Choroid plexus epithelial cell (primary cell): Measurements from ENCODE around the gene IL4I1.

Source experiments
- DNase-seq: peaks from one replicate; pipeline ENCODE4 v3.0.0-alpha.2; 2010; ENCODE audit warnings: low read depth
- H3K4me3 ChIP-seq: 2 replicates; pipeline ENCODE4 v1.5.1; 2011; ENCODE audit warnings: low read depth, mild to moderate bottlenecking, control low read depth, low read length, moderate library complexity
- TF ChIP-seq, protein P1 (sequence below): conservative IDR thresholded peaks from 2 replicates; pipeline ENCODE4 v1.5.1; 2011; ENCODE audit warnings: low read depth, mild to moderate bottlenecking, control low read depth, inconsistent platforms, low read length, moderate library complexity

The IL4I1 gene

DNA sequence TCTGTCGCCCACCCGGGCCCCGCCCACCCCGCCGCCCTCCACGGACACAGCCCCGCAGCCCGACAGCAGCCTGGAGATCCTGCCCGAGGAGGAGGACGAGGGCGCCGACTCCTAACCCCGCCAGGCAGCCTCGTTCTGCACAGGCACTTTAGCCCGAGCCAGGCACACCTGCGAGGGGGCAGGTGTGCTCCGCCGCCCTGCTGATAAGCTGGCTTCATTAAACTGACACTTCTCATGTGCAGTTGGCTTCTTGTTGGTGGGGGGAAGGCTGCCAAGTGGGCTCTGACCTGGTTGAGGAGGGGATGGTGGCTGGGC is 8.2 kb downstream of the IL4I1 start:
- TF ChIP-seq, protein P1, sequence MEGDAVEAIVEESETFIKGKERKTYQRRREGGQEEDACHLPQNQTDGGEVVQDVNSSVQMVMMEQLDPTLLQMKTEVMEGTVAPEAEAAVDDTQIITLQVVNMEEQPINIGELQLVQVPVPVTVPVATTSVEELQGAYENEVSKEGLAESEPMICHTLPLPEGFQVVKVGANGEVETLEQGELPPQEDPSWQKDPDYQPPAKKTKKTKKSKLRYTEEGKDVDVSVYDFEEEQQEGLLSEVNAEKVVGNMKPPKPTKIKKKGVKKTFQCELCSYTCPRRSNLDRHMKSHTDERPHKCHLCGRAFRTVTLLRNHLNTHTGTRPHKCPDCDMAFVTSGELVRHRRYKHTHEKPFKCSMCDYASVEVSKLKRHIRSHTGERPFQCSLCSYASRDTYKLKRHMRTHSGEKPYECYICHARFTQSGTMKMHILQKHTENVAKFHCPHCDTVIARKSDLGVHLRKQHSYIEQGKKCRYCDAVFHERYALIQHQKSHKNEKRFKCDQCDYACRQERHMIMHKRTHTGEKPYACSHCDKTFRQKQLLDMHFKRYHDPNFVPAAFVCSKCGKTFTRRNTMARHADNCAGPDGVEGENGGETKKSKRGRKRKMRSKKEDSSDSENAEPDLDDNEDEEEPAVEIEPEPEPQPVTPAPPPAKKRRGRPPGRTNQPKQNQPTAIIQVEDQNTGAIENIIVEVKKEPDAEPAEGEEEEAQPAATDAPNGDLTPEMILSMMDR, result no peak
- no peak for DNase-seq
- no peak overlapping the region for H3K4me3 ChIP-seq

DNA sequence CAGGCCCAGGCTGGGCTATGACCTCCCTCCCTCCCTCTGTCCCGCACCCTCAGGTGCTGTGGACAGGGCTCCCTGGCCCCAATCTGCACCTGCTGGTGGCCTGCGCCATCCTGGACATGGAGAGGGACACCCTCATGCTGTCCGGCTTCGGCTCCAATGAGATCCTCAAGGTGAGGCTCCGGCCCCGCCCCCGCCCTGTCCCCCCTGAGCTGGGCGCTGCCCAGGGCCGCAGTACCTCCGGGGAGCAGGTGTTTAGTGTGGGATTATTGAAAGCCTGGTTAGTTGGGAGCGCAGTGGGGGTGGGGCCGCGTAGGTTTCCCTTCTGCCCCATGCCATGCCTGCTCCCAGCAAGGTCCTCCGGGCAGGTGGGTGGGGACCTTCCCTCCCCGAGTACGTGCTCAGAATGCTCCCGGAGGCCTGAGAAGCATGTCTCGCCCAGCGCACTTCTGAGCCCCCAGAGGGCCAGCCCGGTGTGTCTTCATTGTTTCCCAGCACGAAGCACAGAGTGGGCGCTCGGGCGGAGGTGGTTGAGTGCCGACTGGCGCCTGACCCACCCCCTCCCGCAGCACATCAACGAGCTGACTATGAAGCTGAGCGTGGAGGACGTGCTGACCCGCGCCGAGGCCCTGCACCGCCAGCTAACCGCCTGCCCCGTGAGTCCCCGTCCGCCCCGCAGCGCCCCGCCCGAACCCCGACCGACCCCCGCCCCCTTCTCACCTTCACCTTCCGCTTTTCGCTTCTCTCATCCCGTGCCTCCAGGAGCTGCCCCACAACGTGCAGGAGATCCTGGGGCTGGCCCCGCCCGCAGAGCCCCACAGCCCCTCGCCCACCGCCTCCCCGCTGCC is 8.8 kb downstream of the IL4I1 start:
- TF ChIP-seq, protein P1, result no peak
- no peak for DNase-seq
- no peak overlapping the region for H3K4me3 ChIP-seq

DNA sequence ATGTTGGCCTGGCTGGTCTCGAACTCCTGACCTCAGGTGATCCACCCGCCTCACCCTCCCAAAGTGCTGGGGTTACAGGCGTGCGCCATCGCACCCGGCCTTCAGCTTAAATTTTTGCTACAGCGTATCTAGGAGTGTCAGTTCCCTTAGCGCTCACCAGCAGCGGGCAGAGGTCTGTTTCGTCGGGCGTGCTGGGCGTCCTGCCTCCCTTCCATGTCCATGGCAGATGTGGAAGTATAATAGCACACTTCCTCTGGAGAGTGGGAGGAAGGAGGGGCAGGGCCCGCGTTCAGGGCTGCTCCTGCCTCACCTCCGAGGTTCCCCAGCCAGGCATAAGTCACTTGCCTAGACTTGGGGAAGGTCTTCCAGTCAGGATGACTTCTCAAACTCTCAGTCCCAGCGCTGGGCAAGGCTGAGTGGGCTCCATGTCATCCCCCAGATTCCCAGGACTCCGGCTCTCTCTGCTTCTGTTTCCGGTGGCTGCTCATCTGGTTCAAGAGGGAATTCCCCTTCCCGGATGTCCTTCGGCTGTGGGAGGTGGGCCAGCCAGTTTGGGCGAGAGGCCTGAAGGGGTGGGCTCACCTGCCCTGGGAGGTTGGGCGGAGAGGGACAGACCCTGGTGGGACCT is 9.5 kb downstream of the IL4I1 start:
- no peak overlapping the region for H3K4me3 ChIP-seq
- TF ChIP-seq, protein P1, result no peak
- DNase-seq, result no peak

DNA sequence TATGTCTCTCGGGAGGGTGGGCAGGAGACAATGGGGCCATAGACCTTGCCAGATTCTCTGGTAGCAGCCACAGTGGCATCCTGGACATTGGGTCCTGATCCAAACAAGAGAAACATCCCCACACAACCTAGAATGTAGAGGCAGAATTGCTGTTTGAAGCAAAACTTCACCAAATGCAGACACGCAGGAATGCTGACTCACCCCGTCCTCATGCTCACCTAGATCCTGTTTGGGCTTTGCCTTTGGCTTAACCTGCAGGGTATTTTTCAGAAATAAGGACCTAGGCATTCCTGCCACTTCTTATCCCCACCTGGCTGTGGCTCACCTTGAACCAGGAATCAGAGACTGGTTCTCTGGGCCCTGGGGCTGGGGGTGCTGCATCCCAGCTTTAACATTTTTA is 11.9 kb downstream of the IL4I1 start:
- no peak for DNase-seq
- H3K4me3 ChIP-seq, result no peak overlapping the region
- TF ChIP-seq, protein P1, result no peak

DNA sequence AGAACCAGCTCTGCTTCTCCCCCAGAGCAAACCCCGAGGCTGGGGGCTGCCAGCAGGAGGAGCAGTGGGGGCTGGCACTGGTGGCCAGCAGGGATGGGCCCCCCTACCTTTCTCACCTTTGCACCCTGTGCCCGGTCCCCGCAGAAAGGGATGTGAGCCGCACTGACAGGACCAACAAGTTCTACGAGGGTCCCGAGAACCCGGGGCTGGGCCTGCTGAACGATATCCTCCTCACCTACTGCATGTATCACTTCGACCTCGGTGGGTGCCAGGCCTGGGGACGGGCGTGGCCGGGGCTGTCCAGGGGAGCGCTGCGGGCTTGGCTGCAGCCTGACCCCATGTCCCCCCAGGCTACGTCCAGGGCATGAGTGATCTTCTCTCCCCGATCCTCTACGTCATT is 12.6 kb downstream of the IL4I1 start:
- H3K4me3 ChIP-seq, result no peak overlapping the region
- TF ChIP-seq, protein P1, result no peak
- DNase-seq, result no peak

DNA sequence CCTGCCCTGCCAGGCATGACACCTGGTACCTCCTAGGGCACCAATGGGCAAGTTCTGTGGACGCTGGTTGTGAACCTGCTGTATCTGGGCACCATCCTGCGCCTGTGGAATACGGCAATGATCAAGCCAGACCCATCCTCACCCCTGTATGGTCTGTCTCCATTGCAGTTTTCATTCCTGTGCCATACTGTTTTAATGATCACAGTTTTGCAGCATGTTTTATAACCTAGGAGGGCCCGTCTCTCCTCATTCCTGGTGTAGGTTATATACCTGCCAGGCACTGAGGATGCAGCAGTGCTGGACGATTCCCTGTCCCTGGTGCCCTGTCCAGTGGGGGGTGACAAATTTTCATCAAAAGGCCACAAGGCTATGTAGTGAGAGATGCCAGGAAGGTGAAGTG is 13.6 kb downstream of the IL4I1 start:
- TF ChIP-seq, protein P1, result no peak
- no peak for DNase-seq
- no peak overlapping the region for H3K4me3 ChIP-seq

DNA sequence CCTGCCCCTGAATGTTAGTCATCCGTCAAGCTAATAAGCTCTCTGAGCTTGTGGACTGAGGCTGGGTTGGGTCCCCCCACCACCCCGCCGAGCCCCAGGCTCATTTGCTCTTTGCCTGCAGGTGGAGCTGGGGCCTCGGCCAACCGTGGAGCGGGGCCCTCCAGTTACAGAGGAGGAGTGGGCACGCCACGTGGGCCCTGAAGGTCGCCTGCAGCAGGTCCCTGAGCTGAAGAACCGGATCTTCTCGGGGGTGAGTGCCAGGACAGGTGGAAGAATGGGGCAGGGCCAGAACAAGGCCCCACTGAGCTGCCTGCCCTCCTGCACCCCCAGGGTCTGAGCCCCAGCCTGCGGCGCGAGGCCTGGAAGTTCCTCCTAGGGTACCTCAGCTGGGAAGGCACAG is 14.0 kb downstream of the IL4I1 start:
- no peak for DNase-seq
- TF ChIP-seq, protein P1, result no peak
- H3K4me3 ChIP-seq, result no peak overlapping the region
